Skin epidermis (tissue), 12 donors: ENCODE data around the gene DPP10.

Source experiments
- H3K27ac ChIP-seq, 21 experiments: fragments of 200-600 bp; sonication (generic) in 11 of 21; one replicate each; pipeline ENCODE4 v1.5.0; 2020; ENCODE audit warnings: mild to moderate bottlenecking in 3 of 21, inconsistent platforms in 2 of 21, moderate library complexity in 2 of 21
- H3K4me3 ChIP-seq, 7 experiments: fragments of 200-600 bp; sonication (generic) in 2 of 7; one replicate each; pipeline ENCODE4 v1.5.0; 2020; ENCODE audit warnings: inconsistent platforms in 2 of 7, mild to moderate bottlenecking in 2 of 7, moderate library complexity in 1 of 7

The DPP10 gene

DNA sequence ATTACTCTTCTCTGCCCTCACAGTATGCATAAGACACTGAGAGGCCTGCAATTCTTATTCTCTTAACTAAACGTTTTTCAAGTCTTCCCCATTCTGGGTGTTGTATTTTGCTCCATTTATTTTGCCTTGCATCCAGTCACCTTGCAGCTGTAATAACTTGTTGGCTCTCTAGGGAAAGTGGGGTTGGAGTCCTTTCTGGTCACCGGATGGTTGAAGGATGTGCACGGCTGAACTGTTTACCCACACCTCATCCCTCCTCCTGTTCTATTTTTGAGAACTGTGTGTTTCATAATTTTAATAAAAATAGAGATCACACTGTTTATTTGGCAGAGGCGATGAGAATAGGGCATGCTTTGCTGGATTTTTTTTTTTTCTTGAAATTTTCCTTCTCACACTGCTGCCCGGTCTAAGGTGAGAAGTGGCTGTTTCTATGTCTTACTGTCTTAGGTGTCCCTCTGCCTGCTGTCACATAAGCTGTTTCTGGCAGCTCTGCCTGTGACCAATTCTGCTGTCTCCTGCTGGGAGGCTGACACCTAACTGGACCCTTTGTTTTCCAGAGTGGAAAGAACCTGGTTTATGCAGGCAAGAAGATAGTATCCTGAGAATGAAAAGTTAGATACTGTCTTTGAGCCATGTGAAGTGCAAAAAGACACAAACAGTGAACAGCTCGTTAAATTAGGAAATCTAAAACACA lies 342.6 kb downstream of the DPP10 start:
- no peak overlapping the region for H3K4me3 ChIP-seq
- H3K27ac ChIP-seq: no peak overlapping the region

DNA sequence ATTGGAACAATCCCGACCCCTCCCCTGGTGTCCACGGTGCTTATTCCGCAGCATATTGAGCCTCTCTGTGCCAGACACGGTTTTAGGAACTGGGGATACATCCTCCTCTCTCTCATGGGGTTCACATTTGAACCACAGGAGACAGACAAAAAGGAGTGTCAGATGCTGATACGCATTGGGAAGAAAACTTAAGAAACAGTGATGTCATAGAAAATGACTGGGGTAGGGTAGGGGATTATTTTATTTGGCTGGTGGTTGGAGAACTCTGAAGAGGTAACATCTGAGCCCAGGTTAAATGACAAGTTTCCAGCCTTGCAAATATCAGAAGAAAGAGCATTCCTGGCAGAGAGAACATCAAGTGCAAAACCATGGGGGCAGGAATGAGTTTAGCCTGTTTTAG lies 344.5 kb downstream of the DPP10 start:
- Histone ChIP-seq H3K27ac (no peak overlapping the region), H3K4me3 (no peak overlapping the region)

DNA sequence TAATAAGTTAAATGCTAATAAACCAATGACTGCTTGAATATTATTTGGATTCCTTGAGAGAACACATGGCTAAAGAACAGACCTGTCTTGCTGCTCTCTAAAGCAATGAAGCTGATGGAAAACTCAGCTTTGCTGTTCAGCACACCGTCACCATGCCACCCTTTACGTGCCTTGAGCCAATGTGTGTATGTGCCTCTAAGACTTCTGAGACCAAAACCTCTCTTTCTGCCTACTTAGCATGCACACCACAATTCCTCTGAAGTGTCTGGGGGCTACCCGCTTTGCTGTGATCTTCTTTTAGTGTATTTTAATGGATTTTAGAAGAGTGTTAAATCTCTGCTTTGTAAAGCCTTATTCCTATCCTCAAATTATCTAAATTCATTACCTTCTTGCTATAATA lies 345.0 kb downstream of the DPP10 start:
- Histone ChIP-seq H3K4me3 (no peak overlapping the region), H3K27ac (no peak overlapping the region)

DNA sequence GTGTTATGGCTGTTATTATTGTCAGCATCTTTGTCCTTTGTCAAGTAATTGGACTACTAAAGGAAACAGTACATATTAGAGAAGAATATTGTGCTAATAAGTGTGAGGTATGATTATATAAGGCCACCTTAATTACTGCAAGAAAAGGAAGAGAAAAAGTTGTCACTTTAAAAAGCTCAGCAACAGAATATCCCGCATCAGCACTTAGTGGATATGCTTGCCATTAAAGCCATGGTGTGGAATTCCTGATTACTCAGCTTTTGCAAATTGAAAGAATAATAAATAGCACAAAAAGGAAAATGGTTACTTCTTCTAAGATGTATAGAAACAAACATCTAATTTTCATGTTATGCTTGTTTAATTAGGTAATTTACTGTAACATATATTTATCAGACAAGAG lies 347.5 kb downstream of the DPP10 start:
- H3K27ac ChIP-seq: no peak overlapping the region

DNA sequence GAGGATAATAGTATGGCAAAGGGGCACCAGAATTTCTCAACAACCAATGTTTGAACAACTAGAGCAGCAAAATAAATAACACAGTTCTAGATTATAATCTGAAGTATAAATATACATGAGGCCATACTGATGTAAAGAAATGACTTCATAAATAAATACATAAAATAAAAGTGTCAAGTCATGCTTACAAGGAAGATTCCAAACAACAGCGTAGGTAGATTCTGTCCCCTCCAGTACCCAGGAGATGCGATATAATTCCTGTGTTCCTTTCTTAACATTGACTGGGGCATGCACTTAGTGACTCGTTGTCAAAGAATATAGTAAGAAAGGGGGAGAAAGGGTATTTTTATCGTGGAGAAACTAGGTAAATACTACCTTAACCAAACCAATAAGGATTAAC lies 355.1 kb downstream of the DPP10 start:
- H3K27ac ChIP-seq: no peak overlapping the region
- no peak overlapping the region for H3K4me3 ChIP-seq

More for the DNA sequence above, 347.5 kb downstream of the DPP10 start:
- H3K4me3 ChIP-seq: no peak overlapping the region

DNA sequence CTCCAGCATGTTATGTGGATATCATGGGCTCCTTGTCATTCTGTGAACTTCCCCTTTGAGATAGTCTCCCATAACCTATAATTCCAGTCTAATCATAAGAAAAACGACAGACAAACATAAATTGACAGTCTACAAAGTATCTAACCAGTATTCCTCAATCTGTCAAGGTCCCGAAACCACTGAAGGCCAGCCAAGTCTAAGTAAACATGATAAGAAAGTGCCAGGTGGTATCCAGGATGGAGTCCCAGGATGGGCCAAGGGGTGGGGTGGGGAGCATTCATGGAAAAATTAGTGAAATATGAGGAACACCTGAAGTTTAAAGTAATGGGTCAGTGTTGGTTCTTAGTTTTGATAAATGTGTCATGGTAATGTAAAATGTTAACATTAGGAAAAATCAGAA lies 355.5 kb downstream of the DPP10 start:
- H3K4me3 ChIP-seq: no peak overlapping the region
- H3K27ac ChIP-seq: no peak overlapping the region

DNA sequence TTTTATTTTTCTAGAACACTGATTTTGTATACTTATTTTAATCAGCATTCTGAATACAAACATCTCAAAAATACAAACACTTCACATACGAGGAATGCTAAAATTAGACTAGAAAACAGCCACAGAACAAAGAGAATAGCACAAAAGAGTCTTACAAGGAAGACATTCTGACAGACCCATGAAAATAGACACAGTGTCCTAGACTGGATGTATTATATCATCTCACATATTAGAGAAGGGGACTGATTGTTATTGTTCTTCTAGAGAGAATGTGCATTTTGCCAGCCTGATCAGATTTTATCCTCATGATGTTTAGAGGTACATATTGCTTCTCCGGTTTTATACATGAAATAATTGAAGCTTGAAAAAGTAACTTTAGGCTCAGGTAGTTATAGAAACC lies 357.9 kb downstream of the DPP10 start:
- H3K27ac ChIP-seq: no peak overlapping the region
- H3K4me3 ChIP-seq: no peak overlapping the region

DNA sequence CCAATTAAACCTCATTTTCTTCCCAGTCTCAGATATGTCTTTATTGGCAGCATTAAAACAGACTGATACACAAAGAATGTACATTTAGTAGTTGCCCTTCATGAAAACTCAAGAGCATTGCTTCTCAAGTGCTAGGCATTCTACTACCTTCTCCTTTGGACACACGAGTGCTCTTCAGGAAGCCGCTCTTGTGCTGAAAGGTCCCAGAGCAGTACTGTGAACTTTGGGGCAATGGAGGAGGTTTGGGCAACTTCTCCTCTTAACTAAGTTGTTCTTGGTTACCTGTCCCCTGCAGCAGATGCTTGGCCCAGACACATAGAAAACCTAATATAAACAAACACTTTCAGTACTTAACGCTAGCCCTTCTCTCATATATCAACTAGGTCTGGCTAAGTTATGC lies 362.8 kb downstream of the DPP10 start:
- Histone ChIP-seq H3K4me3 (no peak overlapping the region), H3K27ac (no peak overlapping the region)

DNA sequence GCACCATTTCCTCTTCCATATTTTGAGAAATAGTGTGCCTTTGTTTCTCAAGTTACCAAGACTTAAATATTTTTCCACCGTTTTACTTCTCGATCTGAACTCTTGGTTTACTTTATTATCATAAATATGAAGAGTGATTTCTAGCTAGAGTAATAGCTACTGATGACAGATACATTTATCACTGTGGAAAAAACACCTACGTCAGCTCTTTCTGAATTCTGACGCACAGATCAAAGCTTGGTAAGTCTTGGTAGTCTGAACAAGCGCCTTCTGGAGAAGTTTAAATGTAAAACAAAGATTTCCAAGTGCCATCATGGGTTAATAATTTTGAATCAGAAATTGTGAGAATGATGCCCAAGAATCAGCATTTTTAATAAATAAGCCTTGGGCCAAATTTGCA lies 367.7 kb downstream of the DPP10 start:
- no peak overlapping the region for H3K27ac ChIP-seq

DNA sequence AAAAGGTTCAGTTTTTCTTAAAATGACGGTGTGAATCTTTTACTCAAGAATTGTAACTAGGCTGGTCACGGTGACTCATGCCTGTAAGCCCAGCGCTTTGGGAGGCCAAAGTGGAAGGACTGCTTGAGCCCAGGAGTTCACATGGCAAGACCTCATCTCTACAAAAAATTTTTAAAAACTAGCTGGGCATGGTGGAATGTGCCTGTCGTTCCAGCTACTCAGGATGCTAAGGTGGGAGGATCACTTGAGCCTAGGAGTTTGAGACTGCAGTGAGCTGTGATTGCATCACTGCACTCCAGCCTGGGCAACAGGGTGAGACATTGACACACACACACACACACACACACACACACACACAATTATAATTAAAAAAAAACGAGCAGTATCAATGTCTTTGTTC lies 369.8 kb downstream of the DPP10 start:
- no peak overlapping the region for H3K4me3 ChIP-seq
- H3K27ac ChIP-seq: no peak overlapping the region

More for the DNA sequence above, 367.7 kb downstream of the DPP10 start:
- H3K4me3 ChIP-seq: no peak overlapping the region

DNA sequence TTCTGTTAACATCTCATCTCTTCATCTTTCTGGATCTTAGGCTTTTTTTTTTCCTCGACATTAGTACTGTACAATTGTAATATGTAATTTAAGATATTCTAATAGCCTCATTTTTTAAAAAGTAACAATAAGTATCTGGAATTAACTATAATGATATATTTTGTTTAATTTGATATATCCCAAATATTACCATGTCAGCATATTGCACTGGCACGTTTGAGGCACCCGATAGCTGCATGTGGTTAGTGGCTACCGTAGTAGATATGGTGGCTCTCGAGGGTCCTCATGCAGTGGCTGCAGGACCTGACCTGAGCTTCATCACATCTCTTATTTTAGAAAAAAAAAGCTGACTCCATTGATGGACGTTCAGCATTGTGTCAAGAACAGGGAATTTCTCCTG lies 371.9 kb downstream of the DPP10 start:
- H3K4me3 ChIP-seq: no peak overlapping the region
- H3K27ac ChIP-seq: no peak overlapping the region

DNA sequence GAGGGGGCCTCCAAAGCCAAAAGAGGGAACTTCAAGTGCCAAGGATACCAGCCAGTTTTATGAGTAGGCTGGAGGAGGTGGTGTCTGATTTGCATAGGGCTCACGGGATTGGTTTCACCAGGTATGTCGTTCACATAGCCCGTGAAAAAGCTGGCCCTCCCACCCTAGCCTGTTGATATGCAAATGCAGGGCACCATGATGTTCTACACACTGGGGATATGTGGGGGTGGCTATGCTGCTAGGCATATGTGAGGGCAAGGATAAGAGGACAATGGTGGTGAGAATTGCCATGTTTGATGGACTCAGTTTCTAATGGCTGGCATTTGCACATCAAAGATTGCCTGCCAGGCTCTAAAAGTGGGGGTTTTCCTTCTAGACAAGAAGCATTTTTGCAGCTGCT lies 378.6 kb downstream of the DPP10 start:
- Histone ChIP-seq H3K27ac (no peak overlapping the region), H3K4me3 (no peak overlapping the region)

DNA sequence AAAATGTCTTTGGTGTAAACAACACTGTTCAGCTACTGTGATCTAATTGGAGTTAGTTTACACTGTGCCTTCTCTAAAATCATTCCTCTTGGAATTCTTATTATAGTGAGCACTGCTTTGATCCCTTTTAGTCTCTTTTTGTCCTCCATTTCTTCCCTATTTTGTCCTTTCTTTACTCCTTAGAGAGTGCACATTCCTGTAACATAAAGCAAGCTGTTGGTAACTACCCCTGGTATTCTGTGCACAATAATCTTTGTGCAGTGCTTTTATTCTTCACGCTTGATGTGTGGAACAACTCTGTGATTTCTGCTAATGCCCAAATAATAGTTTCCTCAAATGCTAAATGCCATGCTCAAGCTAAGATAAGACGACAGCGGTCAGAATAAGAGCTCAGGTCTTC lies 401.5 kb downstream of the DPP10 start:
- H3K27ac ChIP-seq: no peak overlapping the region
- no peak overlapping the region for H3K4me3 ChIP-seq

DNA sequence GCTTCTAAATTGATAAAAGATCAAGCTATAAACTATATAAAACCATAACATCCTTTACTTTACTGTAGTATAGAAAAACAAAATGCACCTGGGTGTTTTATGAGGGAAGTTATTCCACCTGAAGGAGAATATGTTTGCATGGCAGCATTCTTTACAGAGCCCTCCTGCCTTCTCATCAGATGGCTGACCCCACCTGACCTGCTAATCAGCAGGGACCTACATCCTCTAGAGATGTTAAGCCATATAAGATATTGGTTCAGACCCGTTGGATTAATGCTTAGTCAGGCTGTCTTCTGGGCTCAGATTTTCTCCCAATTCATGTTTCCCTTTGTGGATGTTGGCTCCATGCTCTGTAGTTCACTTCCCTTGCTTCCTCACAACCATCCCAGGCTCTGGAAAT lies 414.8 kb downstream of the DPP10 start:
- Histone ChIP-seq H3K4me3 (no peak overlapping the region), H3K27ac (no peak overlapping the region)

DNA sequence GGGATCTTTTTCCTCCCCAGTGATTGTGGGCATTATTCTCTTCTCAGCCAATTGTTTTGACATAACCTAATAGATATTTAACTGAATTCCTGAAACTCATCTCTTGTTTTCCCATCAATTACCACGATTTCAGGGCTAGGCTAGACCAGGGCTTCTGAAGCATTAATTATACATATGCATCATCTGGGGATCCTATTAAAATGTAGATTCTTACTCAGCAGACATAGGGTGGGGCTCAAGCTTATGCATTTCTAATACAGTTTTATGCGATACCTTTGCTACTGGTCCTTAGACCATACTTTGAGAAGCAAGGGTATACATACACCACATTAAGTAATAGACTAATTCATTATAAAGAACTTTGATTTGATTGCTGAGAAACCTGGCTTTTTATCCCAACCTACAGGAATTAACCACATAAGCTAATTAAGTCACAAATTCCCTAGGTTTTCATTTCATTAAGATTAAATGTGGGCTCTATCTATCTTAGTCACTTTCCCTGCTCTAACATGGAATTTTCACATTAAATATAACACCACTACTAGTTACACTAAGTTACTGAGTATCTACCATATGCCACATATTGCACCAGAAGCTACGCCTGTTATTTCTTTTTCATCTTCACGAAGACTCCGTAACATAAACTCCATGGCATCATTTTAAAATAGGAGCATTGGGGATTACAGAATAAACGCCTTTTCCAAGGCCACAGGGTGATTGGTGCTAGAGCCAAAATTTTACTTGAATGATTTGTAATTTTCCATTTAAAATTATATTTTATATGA lies 417.5 kb downstream of the DPP10 start:
- Histone ChIP-seq H3K27ac (no peak overlapping the region), H3K4me3 (no peak overlapping the region)

DNA sequence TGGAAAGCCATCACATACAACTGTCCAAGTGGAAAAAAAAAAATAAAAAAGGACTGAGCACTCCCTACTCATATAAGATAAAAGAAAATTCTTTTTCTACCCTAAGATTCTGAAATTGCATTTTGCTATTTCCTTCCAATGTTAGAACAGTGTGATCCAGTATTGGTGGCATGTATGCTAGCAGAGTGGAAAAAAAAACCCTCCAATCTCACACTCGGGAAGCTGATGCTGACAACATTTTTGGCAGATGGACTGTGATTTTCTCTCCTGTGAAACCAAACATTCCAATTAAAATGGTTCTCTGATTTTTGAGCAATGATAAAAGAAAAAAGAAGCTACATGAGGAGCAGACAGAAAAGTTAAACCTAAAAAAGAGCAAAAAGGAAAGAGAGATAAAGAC lies 419.8 kb downstream of the DPP10 start:
- no peak overlapping the region for H3K4me3 ChIP-seq
- H3K27ac ChIP-seq: no peak overlapping the region

DNA sequence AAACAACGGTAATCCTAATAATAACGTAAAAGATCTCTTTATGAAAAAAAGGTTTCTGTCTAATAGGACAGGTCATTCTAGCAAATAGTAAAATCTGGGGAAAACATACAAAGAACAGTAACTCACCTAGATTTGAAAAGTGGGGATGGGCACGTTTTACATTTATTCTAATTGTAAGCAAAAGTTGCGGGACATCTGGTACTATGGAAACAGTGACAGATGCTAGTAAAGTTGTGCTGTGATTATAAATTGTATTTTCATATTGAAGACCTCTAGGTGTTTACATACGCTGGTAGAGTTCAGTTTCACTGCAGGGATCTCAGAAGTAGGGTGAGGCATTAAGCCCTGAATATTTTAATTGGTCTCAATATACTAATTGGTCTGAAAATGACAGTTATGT lies 422.5 kb downstream of the DPP10 start:
- Histone ChIP-seq H3K4me3 (no peak overlapping the region), H3K27ac (no peak overlapping the region)

DNA sequence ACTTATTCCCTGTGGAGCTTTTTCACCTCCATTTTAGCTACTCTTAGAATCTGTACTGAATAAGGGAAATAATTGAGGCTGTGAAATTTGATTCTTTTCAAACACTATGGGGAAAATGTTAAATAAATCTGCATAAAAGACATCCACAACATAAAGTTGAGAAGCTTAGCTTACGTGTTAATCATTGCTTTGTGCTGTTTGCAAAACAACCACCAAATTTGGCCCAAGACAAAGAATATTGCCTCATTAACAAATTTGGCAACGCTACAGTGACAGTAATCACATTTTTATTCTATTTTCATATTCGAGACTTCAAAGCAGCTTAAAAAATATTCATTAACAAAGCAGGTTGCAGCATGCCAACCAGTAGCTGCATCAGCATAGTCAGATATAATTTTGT lies 437.6 kb downstream of the DPP10 start:
- Histone ChIP-seq H3K27ac (no peak overlapping the region), H3K4me3 (no peak overlapping the region)

DNA sequence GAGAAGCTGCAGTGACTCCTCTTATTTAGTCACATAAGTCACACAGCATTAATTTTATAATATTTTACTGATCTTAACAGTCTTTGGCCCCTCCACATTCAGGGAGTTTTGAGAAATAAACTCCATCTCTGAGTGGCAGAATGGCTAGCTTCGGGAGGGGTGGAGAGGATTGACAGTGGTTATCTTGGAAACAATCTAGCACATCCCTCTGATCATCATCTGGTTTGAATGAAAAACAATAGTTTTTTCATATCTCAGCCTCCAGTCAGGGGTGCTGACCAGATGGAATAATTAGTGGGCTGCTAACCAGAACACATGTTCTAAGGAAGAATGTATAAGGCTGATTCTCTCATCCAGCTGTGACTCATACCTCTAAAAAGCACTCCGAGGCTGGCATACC lies 477.5 kb downstream of the DPP10 start:
- Histone ChIP-seq H3K4me3 (no peak overlapping the region), H3K27ac (no peak overlapping the region)

DNA sequence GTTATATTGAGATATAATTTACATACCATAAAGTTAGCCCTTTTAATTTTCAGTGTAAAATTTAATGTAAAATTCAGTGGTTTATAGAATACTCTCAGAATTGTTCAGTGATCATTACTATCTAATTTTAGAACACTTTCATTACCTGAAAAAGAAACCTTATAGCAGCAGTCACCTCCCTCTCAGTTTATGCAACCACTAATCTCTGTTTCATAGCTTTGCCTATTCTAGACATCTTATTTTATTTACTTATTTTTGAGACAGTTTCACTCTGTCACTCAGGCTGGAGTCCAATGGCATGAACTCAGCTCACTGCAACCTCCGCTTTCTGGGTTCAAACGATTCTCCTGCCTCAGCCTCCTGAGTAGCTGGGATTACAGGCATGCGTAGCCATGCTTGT lies 479.6 kb downstream of the DPP10 start:
- Histone ChIP-seq H3K27ac (no peak overlapping the region), H3K4me3 (no peak overlapping the region)
